Right ventricle myocardium inferior (tissue), 1 donor: ENCODE data around the gene MYO5B. TPM values are rescaled to one million over a fixed set of nuclear protein-coding genes. Genes with fewer than 3 reads are reported as not detected.
A peak's percentile ranks its signal among the peaks of the same experiment; 100 is the strongest.
"Not testable (repeated sequence)": the region's sequence is repeated elsewhere in the genome, so short reads cannot be mapped to it uniquely, and the experiment has no call there.

Experiments
- ATAC-seq: fragments of 200-7000 bp; cut with Tn5 transposase; one replicate; pipeline ENCODE4 v1.9.1; 2020; ENCODE audit warnings: mild to moderate bottlenecking, moderate library complexity
- DNase-seq: peaks from one replicate; pipeline ENCODE4 v3.0.0; 2021; ENCODE audit errors: missing footprints
- intact Hi-C: fragments of 100-400 bp; cut with DNase I; formaldehyde crosslinking; loops from one replicate; pipeline ENCODE4 v1.11.0; 2022
- microRNA-seq: library from miRNA; unstranded; fragments of <30 nt; microRNA quantifications from one replicate; pipeline ENCODE4 v1.2.0, GENCODE V29; 2020
- total RNA-seq: library from RNA; stranded (reverse); fragmentation: NEBNext Ultra II Directional; extraction: Animal tissue kit (Norgen Biotek cat#: 25700); gene quantifications from one replicate; pipeline ENCODE4 v1.2.1, GENCODE V29; 2021
- donor health status: DM: no; HTN: yes; CAD: no; lungs with severe emphysema.

The MYO5B gene
- total RNA-seq, 1 donor from 2014 or later, result 0.89 TPM

GRCh38 chr18:49788327-49788898 lies 406.5 kb downstream of the MYO5B start:
- DNase-seq (no peak), ATAC-seq (no peak)
- intact Hi-C loops, result no loop called here

GRCh38 chr18:49786019-49786720 lies 408.8 kb downstream of the MYO5B start:
- intact Hi-C loops, result no loop called here
- ATAC-seq (no peak), DNase-seq (no peak)

GRCh38 chr18:49784427-49785185 lies 410.3 kb downstream of the MYO5B start:
- DNase-seq (no peak), ATAC-seq (no peak)
- intact Hi-C loops, result no loop called here

- peak; percentile 75 for ATAC-seq
- DNase-seq, intact Hi-C loops: not testable (repeated sequence)
These were observed 411.3 kb downstream of the MYO5B start for GRCh38 chr18:49783631-49784030.

GRCh38 chr18:49778826-49779465 lies 416.0 kb downstream of the MYO5B start:
- ATAC-seq, result no peak
- DNase-seq, result no peak
- intact Hi-C loops, result no loop called here

Small RNA genes lying within 50 kb of the gene (microRNA-seq; reads per million reads assigned to microRNA genes)
- not detected for gene MIR4320

Other genes with a start within 250 kb of the MYO5B start
- not detected for gene CFAP53, start 71.3 kb upstream of the MYO5B start, total RNA-seq
- gene MBD1, start 86.4 kb upstream of the MYO5B start, total RNA-seq, result 49.4 TPM
- gene CXXC1, start 92.5 kb upstream of the MYO5B start, total RNA-seq, result 32.8 TPM
- gene SKA1, start 179.9 kb upstream of the MYO5B start, total RNA-seq, result 0.38 TPM